ENCODE results near the gene NFAM1. TPM values are rescaled to one million over a fixed set of nuclear protein-coding genes. Genes with fewer than 3 reads are reported as not detected.

Gene NFAM1
- total RNA-seq, 2 experiments from 2014 or later = 0.11 to 0.21 TPM

GRCh38 chr22:42452916-42453315 lies 20.7 kb upstream of the NFAM1 start:
- no peak overlapping the region for H3K27ac Mint-ChIP-seq
- intact Hi-C loops (cut with DNase I, micrococcal nuclease) = no loop called here
- POLR2A ChIA-PET = interaction anchor here (0.7 to 0.9 kb wide), 2 partner anchors 9 to 31 kb away, joined by 3 read pairs; no protein-coding TSS in a partner anchor

GRCh38 chr22:42452456-42452855 lies 20.3 kb upstream of the NFAM1 start:
- Mint-ChIP-seq H3K4me1 (no peaks in the 10 kb centered on the region), H3K9me3 (ENCODE audit: low read depth) (no peaks in the 10 kb centered on the region), H3K27me3 (peaks cover 2% of the 10 kb centered on the region), H3K4me3 (no peak overlapping the region), H3K27ac (no peak overlapping the region), H3K36me3 (ENCODE audit: low read depth) (no peaks in the 10 kb centered on the region)
- DNase-seq (no peak), ATAC-seq (no peak)
- intact Hi-C loops (cut with DNase I, micrococcal nuclease) = no loop called here
- CTCF ChIA-PET = interaction anchor here (0.9 to 1.1 kb wide), 3 partner anchors 10 to 56 kb away, joined by 3 read pairs; no protein-coding TSS in a partner anchor
- POLR2A ChIA-PET = interaction anchor here (0.7 to 0.9 kb wide), 2 partner anchors 8 to 310 kb away, joined by 3 to 6 read pairs; no protein-coding TSS in a partner anchor

More at GRCh38 chr22:42452916-42453315, 20.7 kb upstream of the NFAM1 start:
- Mint-ChIP-seq H3K36me3 (ENCODE audit: low read depth) (no peaks in the 10 kb centered on the region), H3K9me3 (ENCODE audit: low read depth) (no peaks in the 10 kb centered on the region), H3K27me3 (peaks cover 2% of the 10 kb centered on the region), H3K4me1 (no peaks in the 10 kb centered on the region), H3K4me3 (no peak overlapping the region)
- no peak for ATAC-seq
- DNase-seq = no peak
- CTCF ChIA-PET = interaction anchor here (0.6 to 1.1 kb wide), 4 partner anchors 9 to 389 kb away, joined by 3 read pairs; no protein-coding TSS in a partner anchor

- Mint-ChIP-seq H3K4me3 (no peak overlapping the region), H3K27ac (no peak overlapping the region), H3K4me1 (no peaks in the 10 kb centered on the region), H3K36me3 (ENCODE audit: low read depth) (no peaks in the 10 kb centered on the region), H3K27me3 (peaks cover 2% of the 10 kb centered on the region), H3K9me3 (ENCODE audit: low read depth) (no peaks in the 10 kb centered on the region)
- intact Hi-C loops (cut with DNase I, micrococcal nuclease) = no loop called here
- ATAC-seq = no peak
- DNase-seq = no peak
- ChIA-PET POLR2A (interaction anchor here (0.6 kb wide), 1 partner anchor 106 kb away, joined by 3 read pairs; no protein-coding TSS in a partner anchor), CTCF (interaction anchor here (0.7 to 1.1 kb wide), 3 partner anchors 8 to 16 kb away, joined by 3 read pairs; no protein-coding TSS in a partner anchor)
Observed at GRCh38 chr22:42451499-42452145, 19.4 kb upstream of the NFAM1 start.

GRCh38 chr22:42450862-42451261 lies 18.7 kb upstream of the NFAM1 start:
- no peak for DNase-seq
- CTCF ChIA-PET = interaction anchor here (0.6 to 1.0 kb wide), 2 partner anchors 15 to 23 kb away, joined by 3 to 4 read pairs; no protein-coding TSS in a partner anchor
- Mint-ChIP-seq H3K27me3 (no peaks in the 10 kb centered on the region), H3K36me3 (ENCODE audit: low read depth) (no peaks in the 10 kb centered on the region), H3K27ac (no peak overlapping the region), H3K4me1 (no peaks in the 10 kb centered on the region), H3K4me3 (no peak overlapping the region), H3K9me3 (ENCODE audit: low read depth) (no peaks in the 10 kb centered on the region)
- intact Hi-C loops (cut with DNase I, micrococcal nuclease) = no loop called here
- POLR2A ChIA-PET = no interaction called here
- no peak for ATAC-seq

- Mint-ChIP-seq H3K9me3 (ENCODE audit: low read depth) (no peaks in the 10 kb centered on the region), H3K27ac (no peak overlapping the region), H3K36me3 (ENCODE audit: low read depth) (no peaks in the 10 kb centered on the region), H3K4me1 (peaks cover 24% of the 10 kb centered on the region), H3K4me3 (no peak overlapping the region), H3K27me3 (no peaks in the 10 kb centered on the region)
- DNase-seq (no peak), ATAC-seq (no peak)
- POLR2A ChIA-PET = no interaction called here
- CTCF ChIA-PET = interaction anchor here (0.6 to 1.7 kb wide), 3 partner anchors 9 to 424 kb away, joined by 3 to 4 read pairs (median 3); no protein-coding TSS in a partner anchor
- intact Hi-C loops (cut with DNase I, micrococcal nuclease) = no loop called here
Observed at GRCh38 chr22:42446151-42446550, 13.9 kb upstream of the NFAM1 start.

- Mint-ChIP-seq H3K4me3 (peak overlapping the region; percentile 68), H3K9me3 (ENCODE audit: low read depth) (no peaks in the 10 kb centered on the region), H3K36me3 (ENCODE audit: low read depth) (no peaks in the 10 kb centered on the region), H3K27me3 (no peaks in the 10 kb centered on the region), H3K27ac (peak overlapping the region; percentile 78), H3K4me1 (peaks cover 32% of the 10 kb centered on the region)
- DNase-seq = peak; percentile 88
- CTCF ChIA-PET = interaction anchor here (0.6 to 2.8 kb wide), 35 partner anchors 7 to 757 kb away, joined by 3 to 24 read pairs (median 4); partner anchors contain the start of genes CENPM, NDUFA6, NFAM1 and TNFRSF13C
- POLR2A ChIA-PET = interaction anchor here (0.6 to 1.9 kb wide), 5 partner anchors 8 to 488 kb away, joined by 3 to 7 read pairs (median 3); partner anchors contain the start of gene NDUFA6
- ATAC-seq = peak; percentile 69
- intact Hi-C loops (cut with DNase I, micrococcal nuclease) = loop anchor here (1.0 to 5.0 kb wide), 6 partner anchors 75 to 477 kb away; partner anchors contain the start of genes NAGA (in 1 of the 2), NDUFA6 (in 1 of the 2) and PHETA2 (in 1 of the 2)
Observed at GRCh38 chr22:42444077-42444904, 12.1 kb upstream of the NFAM1 start.

GRCh38 chr22:42443240-42444076 lies 11.3 kb upstream of the NFAM1 start:
- Mint-ChIP-seq H3K27ac (peak overlapping the region; percentile 78), H3K9me3 (ENCODE audit: low read depth) (no peaks in the 10 kb centered on the region), H3K4me3 (peak overlapping the region; percentile 68), H3K27me3 (no peaks in the 10 kb centered on the region), H3K36me3 (ENCODE audit: low read depth) (no peaks in the 10 kb centered on the region), H3K4me1 (peaks cover 36% of the 10 kb centered on the region)
- ChIA-PET POLR2A (interaction anchor here (0.7 to 1.9 kb wide), 3 partner anchors 9 to 487 kb away, joined by 3 to 5 read pairs (median 3); partner anchors contain the start of gene NDUFA6), CTCF (interaction anchor here (0.8 to 2.8 kb wide), 20 partner anchors 8 to 756 kb away, joined by 3 to 24 read pairs (median 4); partner anchors contain the start of genes CENPM, NDUFA6, NFAM1 and TNFRSF13C)
- ATAC-seq = peak; percentile 69
- peak; percentile 59 for DNase-seq
- intact Hi-C loops (cut with DNase I, micrococcal nuclease) = loop anchor here (1.0 to 5.0 kb wide), 6 partner anchors 74 to 477 kb away; partner anchors contain the start of genes NAGA (in 1 of the 2), NDUFA6 (in 1 of the 2) and PHETA2 (in 1 of the 2)

GRCh38 chr22:42442748-42443147 lies 10.5 kb upstream of the NFAM1 start:
- no peaks in the 10 kb centered on the region for H3K36me3 Mint-ChIP-seq (ENCODE audit: low read depth)
- ChIA-PET CTCF (interaction anchor here (2.3 to 2.8 kb wide), 3 partner anchors 30 to 502 kb away, joined by 8 to 24 read pairs (median 8); partner anchors contain the start of gene NDUFA6), POLR2A (interaction anchor here (1.9 kb wide), 1 partner anchor 352 kb away, joined by 5 read pairs; the partner anchor contains the start of gene NDUFA6)
- no peaks in the 10 kb centered on the region for H3K27me3 Mint-ChIP-seq
- no peaks in the 10 kb centered on the region for H3K9me3 Mint-ChIP-seq (ENCODE audit: low read depth)
- DNase-seq = no peak
- intact Hi-C loops (cut with DNase I, micrococcal nuclease) = loop anchor here in 1 of 2 experiments (5.0 kb wide), 2 partner anchors 260 to 370 kb away; partner anchors contain the start of genes NAGA and PHETA2
- H3K27ac Mint-ChIP-seq = no peak overlapping the region
- no peak overlapping the region for H3K4me3 Mint-ChIP-seq
- peaks cover 39% of the 10 kb centered on the region for H3K4me1 Mint-ChIP-seq
- no peak for ATAC-seq

GRCh38 chr22:42440728-42441127 lies 8.5 kb upstream of the NFAM1 start:
- POLR2A ChIA-PET = no interaction called here
- H3K27ac Mint-ChIP-seq = no peak overlapping the region
- no peaks in the 10 kb centered on the region for H3K9me3 Mint-ChIP-seq (ENCODE audit: low read depth)
- no peaks in the 10 kb centered on the region for H3K36me3 Mint-ChIP-seq (ENCODE audit: low read depth)
- H3K4me1 Mint-ChIP-seq = peaks cover 44% of the 10 kb centered on the region
- H3K4me3 Mint-ChIP-seq = no peak overlapping the region
- ATAC-seq (no peak), DNase-seq (no peak)
- intact Hi-C loops (cut with DNase I, micrococcal nuclease) = loop anchor here in 1 of 2 experiments (5.0 kb wide), 2 partner anchors 258 to 368 kb away; partner anchors contain the start of genes NAGA and PHETA2
- CTCF ChIA-PET = interaction anchor here (0.6 kb wide), 1 partner anchor 448 kb away, joined by 4 read pairs; no protein-coding TSS in a partner anchor
- H3K27me3 Mint-ChIP-seq = peaks cover 2% of the 10 kb centered on the region

Measured in activated CD4-positive, alpha-beta T cell treated with anti-CD3 and anti-CD28 coated beads for 36 hours (primary cell).